Caco-2 (cell line): ENCODE results near the gene PSORS1C2. TPM values are rescaled to one million over a fixed set of nuclear protein-coding genes. Genes with fewer than 3 reads are reported as not detected.

Experiments used
- BruUV-seq: library from RNA; stranded (reverse); fragments of 400-500 nt; replicated peaks from 2 replicates; lab custom pipeline; 2021; lab: Mats Ljungman, UMichigan
- CTCF ChIA-PET: fragments of 300-600 bp; sonication (Branson Sonifier 250); formaldehyde crosslinking; loops from one replicate; lab custom pipeline; 2022; ENCODE audit warnings: antibody characterized with exemption; lab: Charles Lee
- POLR2A ChIA-PET: fragments of 300-600 bp; sonication (Branson Sonifier 250); formaldehyde crosslinking; loops from one replicate; lab custom pipeline; 2022; ENCODE audit warnings: antibody characterized with exemption; lab: Charles Lee
- DNase-seq, 2 experiments: peaks; one replicate each; pipeline versions ENCODE4 v3.0.0 to v3.0.0-alpha.2; 2020 to 2022
- H3K27me3 ChIP-seq: replicated peaks from 2 replicates; pipeline ENCODE4 v1.6.0; 2011; ENCODE audit warnings: low read length; ENCODE audit not compliant: control insufficient read depth, insufficient read depth
- H3K36me3 ChIP-seq: 2 replicates; pipeline ENCODE4 v1.5.1; 2011; ENCODE audit warnings: low read length; ENCODE audit not compliant: control insufficient read depth, insufficient read depth
- H3K4me1 ChIP-seq: fragments of 250-450 bp; sonication (Bioruptor Pico); 2 replicates; pipeline ENCODE4 v1.5.1; 2020; ENCODE audit warnings: mild to moderate bottlenecking
- H3K4me3 ChIP-seq: 2 replicates; pipeline ENCODE4 v1.5.1; 2011; ENCODE audit warnings: low read depth, mild to moderate bottlenecking, control low read depth, low read length
- H3K9me3 ChIP-seq: fragments of 250-450 bp; sonication (Bioruptor Pico); 2 replicates; pipeline ENCODE4 v1.5.1; 2020; ENCODE audit warnings: mild to moderate bottlenecking, moderate library complexity
- H3K27ac Mint-ChIP-seq: one replicate; pipeline ENCODE4 v1.8.0; 2022; ENCODE audit warnings: mixed read lengths; ENCODE audit not compliant: unreplicated experiment
- H3K27me3 Mint-ChIP-seq: one replicate; pipeline ENCODE4 v1.8.0; 2022; ENCODE audit warnings: mixed read lengths; ENCODE audit not compliant: insufficient read depth, unreplicated experiment
- H3K36me3 Mint-ChIP-seq: one replicate; pipeline ENCODE4 v1.8.0; 2022; ENCODE audit warnings: mild to moderate bottlenecking, mixed read lengths; ENCODE audit not compliant: insufficient read depth, unreplicated experiment
- H3K4me1 Mint-ChIP-seq: one replicate; pipeline ENCODE4 v1.8.0; 2022; ENCODE audit warnings: low read depth, mixed read lengths; ENCODE audit not compliant: unreplicated experiment
- H3K4me3 Mint-ChIP-seq: one replicate; pipeline ENCODE4 v1.8.0; 2022; ENCODE audit warnings: mild to moderate bottlenecking, moderate library complexity, mixed read lengths; ENCODE audit not compliant: unreplicated experiment
- H3K9me3 Mint-ChIP-seq: one replicate; pipeline ENCODE4 v1.8.0; 2022; ENCODE audit warnings: mixed read lengths; ENCODE audit not compliant: unreplicated experiment
- CTCF ChIP-seq, 2 experiments: fragments of 200-600 bp in 1 of 2; IDR thresholded peaks; 1 replicate in 1 of 2; 2 replicates in 1 of 2; pipeline versions ENCODE4 v1.5.1 to v1.8.0; 2011 to 2022; ENCODE audit warnings: antibody characterized with exemption in 1 of 2, control low read depth in 1 of 2, inconsistent platforms in 1 of 2, low read depth in 1 of 2, low read length in 1 of 2, mild to moderate bottlenecking in 1 of 2, moderate library complexity in 1 of 2; ENCODE audit not compliant: insufficient read depth in 1 of 2, severe bottlenecking in 1 of 2, unreplicated experiment in 1 of 2
- intact Hi-C: fragments of 100-400 bp; cut with micrococcal nuclease; formaldehyde crosslinking; loops from one replicate; pipeline ENCODE4 v1.10.0; 2022; ENCODE audit not compliant: unreplicated experiment
- total RNA-seq: library from RNA; stranded (reverse); gene quantifications from 2 replicates; pipeline ENCODE4 v1.2.3, GENCODE V29; 2022

Gene PSORS1C2
- total RNA-seq, 1 experiment from 2014 or later: not detected

- intact Hi-C loops: no loop called here
- DNase-seq: no peak
- H3K4me1 ChIP-seq: no peaks in the 10 kb centered on the region
- Mint-ChIP-seq H3K4me3 (no peak overlapping the region), H3K27ac (no peak overlapping the region), H3K4me1 (peaks cover 4% of the 10 kb centered on the region), H3K27me3 (peaks cover 6% of the 10 kb centered on the region), H3K36me3 (peaks cover 5% of the 10 kb centered on the region), H3K9me3 (no peaks in the 10 kb centered on the region)
- H3K9me3 ChIP-seq: no peaks in the 10 kb centered on the region
- H3K4me3 ChIP-seq: no peak overlapping the region
- CTCF ChIA-PET: interaction anchor here (0.6 to 1.1 kb wide), 2 partner anchors 216 to 487 kb away, joined by 4 to 7 read pairs; no protein-coding TSS in a partner anchor
- H3K27me3 ChIP-seq: no peaks in the 10 kb centered on the region
- no TSS peak for BruUV-seq
- TF ChIP-seq CTCF (IDR thresholded peaks at IDR 0.05; ENCODE audit: insufficient read depth in 1 of 2, low read depth in 1 of 2, low read length in 1 of 2, severe bottlenecking in 1 of 2, unreplicated experiment in 1 of 2): no peak
- POLR2A ChIA-PET: no interaction called here
- H3K36me3 ChIP-seq: no peaks in the 10 kb centered on the region
Measured at GRCh38 chr6:31131595-31131994, 7.3 kb downstream of the PSORS1C2 start.

GRCh38 chr6:31130751-31131150, 8.1 kb downstream of the PSORS1C2 start:
- Histone ChIP-seq H3K27me3 (no peaks in the 10 kb centered on the region), H3K36me3 (no peaks in the 10 kb centered on the region), H3K4me1 (no peaks in the 10 kb centered on the region), H3K4me3 (no peak overlapping the region), H3K9me3 (no peaks in the 10 kb centered on the region)
- no peak for DNase-seq
- no peak overlapping the region for H3K4me3 Mint-ChIP-seq
- CTCF ChIA-PET: interaction anchor here (0.7 to 1.1 kb wide), 2 partner anchors 215 to 733 kb away, joined by 3 to 4 read pairs; no protein-coding TSS in a partner anchor
- H3K36me3 Mint-ChIP-seq: peaks cover 5% of the 10 kb centered on the region
- intact Hi-C loops: no loop called here
- BruUV-seq: no TSS peak
- no peak for TF ChIP-seq CTCF (IDR thresholded peaks at IDR 0.05; ENCODE audit: insufficient read depth in 1 of 2, low read depth in 1 of 2, low read length in 1 of 2, severe bottlenecking in 1 of 2, unreplicated experiment in 1 of 2)
- H3K27me3 Mint-ChIP-seq: peaks cover 6% of the 10 kb centered on the region
- peaks cover 11% of the 10 kb centered on the region for H3K4me1 Mint-ChIP-seq
- H3K9me3 Mint-ChIP-seq: no peaks in the 10 kb centered on the region
- POLR2A ChIA-PET: no interaction called here
- no peak overlapping the region for H3K27ac Mint-ChIP-seq

GRCh38 chr6:31129130-31129529, 9.7 kb downstream of the PSORS1C2 start:
- no peaks in the 10 kb centered on the region for H3K4me1 ChIP-seq
- no peaks in the 10 kb centered on the region for H3K9me3 ChIP-seq
- DNase-seq: no peak
- Mint-ChIP-seq H3K4me1 (peaks cover 17% of the 10 kb centered on the region), H3K36me3 (peaks cover 5% of the 10 kb centered on the region), H3K9me3 (no peaks in the 10 kb centered on the region), H3K4me3 (no peak overlapping the region), H3K27ac (no peak overlapping the region), H3K27me3 (peaks cover 6% of the 10 kb centered on the region)
- TF ChIP-seq CTCF (IDR thresholded peaks at IDR 0.05; ENCODE audit: insufficient read depth in 1 of 2, low read depth in 1 of 2, low read length in 1 of 2, severe bottlenecking in 1 of 2, unreplicated experiment in 1 of 2): no peak
- CTCF ChIA-PET: interaction anchor here (0.6 to 1.8 kb wide), 7 partner anchors 10 to 67 kb away, joined by 3 to 12 read pairs (median 3); partner anchors contain the start of genes CCHCR1, PSORS1C2 and TCF19
- POLR2A ChIA-PET: no interaction called here
- no peak overlapping the region for H3K4me3 ChIP-seq
- no peaks in the 10 kb centered on the region for H3K27me3 ChIP-seq
- intact Hi-C loops: no loop called here
- no TSS peak for BruUV-seq
- H3K36me3 ChIP-seq: no peaks in the 10 kb centered on the region
